Nucleus accumbens (tissue), 56 donors: ENCODE data around the gene KRT12.

Source experiments
- DNase-seq, 56 donors: peaks; one replicate each; lab custom pipeline; 2025; lab: John Stamatoyannopoulos, UW

The KRT12 gene

GRCh38 chr17:40866838-40867237 lies at the start of gene KRT12:
TSS of gene KRT12 (minus strand) at chr17:40867223. CDS start at chr17:40867186, 37 bp downstream.
- no peak for DNase-seq

- no peak for DNase-seq
These were observed 49.3 kb upstream of the KRT12 start for GRCh38 chr17:40916366-40916765.

- DNase-seq: no peak
These were observed 48.8 kb upstream of the KRT12 start for GRCh38 chr17:40915721-40916256.

DNA sequence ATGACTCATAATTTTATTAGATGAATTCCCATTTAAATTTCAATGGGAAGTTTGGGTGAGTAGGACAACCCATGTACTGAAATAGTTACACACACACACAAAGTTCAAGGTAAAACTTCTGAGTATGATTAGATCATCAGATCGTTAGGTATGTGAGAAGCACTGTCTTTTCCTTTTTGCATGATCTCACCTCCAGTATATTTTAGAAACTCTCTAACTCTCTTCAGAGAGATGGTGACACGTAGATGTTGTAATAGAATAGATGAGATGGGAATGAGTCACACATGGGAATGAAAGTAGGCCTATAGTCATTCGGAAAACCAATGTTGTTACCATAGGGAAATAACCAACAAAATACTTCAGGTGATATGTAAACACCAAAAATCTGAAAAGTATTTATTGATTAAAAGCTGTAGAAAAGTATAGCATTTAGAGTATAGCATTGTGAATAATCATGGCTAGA lies 48.2 kb upstream of the KRT12 start:
- no peak for DNase-seq

- no peak for DNase-seq
These were observed 47.2 kb upstream of the KRT12 start for GRCh38 chr17:40914075-40914855.

GRCh38 chr17:40912486-40913210 lies 45.6 kb upstream of the KRT12 start:
- no peak for DNase-seq

DNA sequence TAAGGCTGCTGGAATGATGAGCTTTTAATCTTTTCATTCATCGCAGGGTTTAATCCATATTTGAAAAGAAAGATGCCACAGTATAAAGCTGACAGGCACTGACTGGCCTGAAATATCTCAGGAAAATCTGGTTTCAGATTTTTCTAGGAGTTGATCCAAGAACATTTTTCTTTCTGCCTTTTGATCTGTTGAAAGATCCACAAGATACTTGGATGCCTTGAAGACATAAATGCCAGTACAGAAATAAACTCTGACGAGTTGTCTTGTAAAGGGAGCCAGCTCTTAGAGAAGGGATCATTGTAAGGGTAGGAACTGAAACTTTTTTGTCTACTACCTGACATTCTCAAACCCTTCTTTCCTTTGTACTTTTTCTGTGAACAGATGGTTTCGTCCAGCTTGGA lies 43.4 kb upstream of the KRT12 start:
- no peak for DNase-seq

GRCh38 chr17:40909755-40910154 lies 42.7 kb upstream of the KRT12 start:
- no peak for DNase-seq

GRCh38 chr17:40909351-40909750 lies 42.3 kb upstream of the KRT12 start:
- DNase-seq: peak in 49 of 56 donors; percentile 4 to 82 (median 45)

DNA sequence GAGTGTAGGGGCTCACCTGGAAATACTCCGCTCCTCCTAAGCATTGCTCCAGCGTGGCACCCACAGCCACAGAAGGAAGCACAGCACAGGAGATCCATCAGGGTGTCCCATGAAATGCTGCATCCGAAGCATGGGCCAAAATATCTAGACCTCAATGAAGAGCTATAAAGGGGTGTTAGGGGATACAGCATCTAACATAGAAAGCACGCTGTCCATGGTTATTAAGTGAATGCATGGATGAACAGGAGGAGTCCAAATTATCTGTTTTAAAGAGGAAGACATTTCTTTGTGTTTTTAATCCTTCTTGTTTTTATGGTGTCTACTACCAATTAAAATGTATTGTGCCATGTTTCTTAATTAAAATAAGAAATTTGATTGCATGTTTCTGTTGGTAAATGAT lies 39.6 kb upstream of the KRT12 start:
- no peak for DNase-seq

DNA sequence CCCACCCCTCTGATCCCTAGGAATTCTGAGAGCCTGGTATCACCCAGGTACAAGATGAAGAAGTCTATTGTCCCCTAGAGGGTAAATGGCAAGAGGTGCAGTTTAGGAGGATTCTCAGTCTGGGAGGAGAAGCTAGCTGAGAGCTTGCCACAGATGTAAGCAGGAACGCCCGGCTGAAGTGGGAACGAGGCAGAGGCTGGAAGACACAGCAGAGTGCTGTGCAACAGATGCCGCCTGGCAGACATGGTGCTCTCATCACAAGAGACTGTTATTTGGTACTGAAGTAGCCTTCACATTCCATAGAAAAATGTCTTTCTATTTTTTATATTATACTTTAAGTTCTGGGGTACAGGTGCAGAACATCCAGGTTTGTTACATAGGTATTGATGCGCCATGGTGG lies 38.3 kb upstream of the KRT12 start:
- no peak for DNase-seq

DNA sequence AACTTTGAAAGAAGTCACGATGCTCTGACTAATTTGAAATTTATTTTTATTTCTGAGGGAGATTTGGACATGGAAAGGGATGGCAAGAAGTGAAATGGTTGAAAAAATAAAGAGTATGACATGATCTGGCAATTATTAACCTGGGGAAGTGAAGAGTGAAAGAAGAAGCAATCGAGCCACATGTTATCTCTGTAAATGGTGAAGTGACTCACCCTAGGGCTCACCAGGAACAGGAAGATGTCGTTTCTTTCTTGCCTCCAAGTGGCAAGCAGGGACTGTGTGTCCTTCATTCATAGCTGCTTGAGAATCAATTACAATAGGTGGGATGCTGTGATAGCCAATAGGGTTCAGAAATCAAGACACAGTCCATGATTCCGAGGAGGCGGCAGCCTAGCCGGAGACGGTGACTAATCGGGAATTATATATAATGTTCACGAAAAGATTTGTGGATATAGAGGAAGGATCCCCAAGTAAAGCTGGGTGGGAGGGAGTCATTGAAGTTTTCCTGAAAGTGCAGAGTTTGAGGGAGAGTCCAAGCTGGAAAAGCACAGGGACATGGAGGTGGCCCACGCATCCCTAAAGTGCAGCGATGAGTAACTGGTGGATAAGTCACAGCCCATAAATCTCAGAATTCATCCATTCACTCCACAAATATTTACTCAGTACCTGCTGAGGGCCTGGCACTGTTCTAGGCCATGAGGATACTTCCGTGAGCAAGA lies 36.3 kb upstream of the KRT12 start:
- DNase-seq: peak in 2 of 56 donors; percentile 2 to 9

GRCh38 chr17:40902498-40902897 lies 35.5 kb upstream of the KRT12 start:
- DNase-seq: no peak

DNA sequence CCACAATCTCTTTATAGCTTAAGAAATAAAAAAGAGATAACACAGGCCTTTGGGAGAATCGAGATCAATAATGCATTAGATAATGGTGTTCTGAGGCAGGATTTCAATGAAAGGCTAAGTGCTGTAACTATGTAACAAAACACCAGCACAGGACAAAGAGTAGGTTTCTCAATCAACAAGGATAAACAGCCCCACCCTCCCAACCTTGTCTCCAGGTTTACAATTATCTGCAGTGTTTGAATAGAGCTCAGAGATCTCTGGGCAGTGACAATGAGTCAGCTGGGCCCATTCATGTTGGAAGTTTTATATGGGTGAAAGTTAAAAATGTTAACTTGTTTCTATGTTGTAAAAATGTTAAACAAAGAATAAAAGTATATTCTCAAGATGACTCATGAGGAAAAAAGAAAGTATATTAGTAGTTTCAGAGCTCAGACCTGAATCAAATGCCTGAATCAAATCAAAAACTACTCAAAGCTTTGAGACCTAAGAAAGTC lies 35.0 kb upstream of the KRT12 start:
- DNase-seq: no peak

DNA sequence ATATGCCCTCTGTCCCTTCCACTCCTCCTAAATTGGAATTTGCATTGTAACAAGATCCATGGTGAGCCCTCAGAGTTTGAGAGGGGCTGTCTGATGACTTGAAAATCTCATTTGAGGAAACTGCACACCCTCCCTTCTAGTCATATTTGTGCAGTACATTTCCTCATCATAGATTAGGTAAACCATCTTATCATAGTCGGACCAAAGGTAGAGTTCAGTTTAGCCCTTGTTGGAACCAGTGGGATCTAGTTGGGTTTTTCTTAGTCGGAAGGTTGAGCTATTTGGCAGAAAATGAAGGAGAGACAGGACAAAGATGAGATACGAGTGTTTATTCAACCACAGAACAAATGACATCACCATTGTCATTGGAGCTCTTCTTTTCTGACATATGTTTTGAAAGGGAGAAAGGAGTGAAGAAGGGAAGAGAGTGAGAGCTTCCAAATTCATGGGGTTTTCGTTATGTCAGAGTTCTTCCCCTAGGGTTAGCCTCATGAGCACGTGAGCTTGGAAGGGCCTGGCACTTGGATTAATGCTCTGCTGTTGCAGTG lies 33.9 kb upstream of the KRT12 start:
- no peak for DNase-seq

DNA sequence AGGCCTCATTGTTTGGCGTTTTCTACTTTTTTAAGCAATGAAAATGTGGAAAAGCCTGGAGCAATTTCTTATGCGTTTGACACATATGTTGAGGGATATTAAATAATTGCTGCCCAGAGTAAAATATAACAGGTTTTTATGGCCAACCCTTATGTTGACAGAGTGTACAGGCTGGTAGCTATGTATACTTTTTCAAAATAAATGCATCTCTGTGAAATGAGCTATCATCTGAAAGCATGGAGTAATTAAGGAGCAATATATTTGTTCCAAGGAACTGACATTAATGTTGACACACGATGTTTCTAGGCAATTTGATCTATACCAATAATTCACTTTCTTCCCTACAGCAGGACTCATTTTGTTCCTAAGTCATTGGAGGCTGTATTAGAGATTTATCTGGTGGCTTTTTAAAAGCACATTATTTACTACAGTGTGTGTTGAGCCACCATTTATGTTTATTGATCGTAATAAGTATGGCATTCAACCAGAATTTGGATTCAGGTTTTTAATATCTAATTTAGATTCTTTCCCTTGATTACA lies 30.0 kb upstream of the KRT12 start:
- no peak for DNase-seq

- no peak for DNase-seq
These were observed 28.2 kb upstream of the KRT12 start for GRCh38 chr17:40895106-40895730.

DNA sequence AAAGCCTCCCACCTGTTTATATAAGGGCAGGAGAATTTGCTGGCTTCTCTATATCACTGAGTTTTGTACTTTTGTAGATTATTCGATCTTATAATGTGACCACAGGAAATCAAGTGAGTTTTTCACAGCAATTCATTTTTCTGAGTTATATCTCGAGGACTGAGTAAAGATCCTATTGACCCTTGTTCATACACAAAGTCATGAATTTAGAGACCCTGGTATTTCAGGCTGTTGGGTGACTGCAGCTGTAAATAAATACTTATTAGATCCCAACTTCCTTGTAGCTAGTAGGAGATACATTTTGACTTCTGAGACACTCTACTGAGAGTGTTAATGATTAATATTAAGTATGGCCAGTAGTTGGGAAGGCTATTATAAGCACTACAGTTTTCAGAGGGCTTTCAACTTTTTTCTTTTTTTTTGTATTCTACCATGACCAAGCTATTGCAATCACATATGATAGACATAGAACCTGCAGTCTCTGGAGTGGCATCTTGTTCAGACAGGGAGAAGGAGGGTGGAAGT lies 21.2 kb upstream of the KRT12 start:
- no peak for DNase-seq

GRCh38 chr17:40886090-40886489 lies 19.1 kb upstream of the KRT12 start:
- no peak for DNase-seq
